K562 (cell line): Measurements from ENCODE around the gene CAGE1. TPM values are rescaled to one million over a fixed set of nuclear protein-coding genes. Genes with fewer than 3 reads are reported as not detected.

Source experiments
- ARHGAP35 ChIP-seq: fragments of 450-650 bp; IDR thresholded peaks from 2 replicates; pipeline ENCODE4 v1.6.1; 2018; ENCODE audit not compliant: partially characterized antibody
- CBX1 ChIP-seq: sonication (generic); IDR thresholded peaks from 2 replicates; pipeline ENCODE4 v1.6.1; 2016; ENCODE audit warnings: antibody characterized with exemption, low read depth, mild to moderate bottlenecking
- CXXC5 ChIP-seq: fragments of 250-450 bp; sonication (Bioruptor Pico); IDR thresholded peaks from 2 replicates; pipeline ENCODE4 v1.8.0; 2022; ENCODE audit warnings: inconsistent platforms, mild to moderate bottlenecking, moderate library complexity
- FOXK2 ChIP-seq, 2 experiments: fragments of 450-650 bp; IDR thresholded peaks in 1 of 2; conservative IDR thresholded peaks in 1 of 2; 2 replicates each; pipeline ENCODE4 v1.6.1; 2016; ENCODE audit warnings: low read depth in 2 of 2, mild to moderate bottlenecking in 1 of 2
- MECOM ChIP-seq: fragments of 250-450 bp; sonication (Bioruptor Pico); IDR thresholded peaks from 2 replicates; pipeline ENCODE4 v1.8.0; 2022; ENCODE audit warnings: inconsistent platforms
- NR2C2 ChIP-seq, 2 experiments: fragments of 200-800 bp in 1 of 2; sonication (Bioruptor generic) in 1 of 2; sonication (generic) in 1 of 2; formaldehyde crosslinking in 1 of 2; IDR thresholded peaks; 2 replicates each; pipeline versions ENCODE4 v1.6.1 to v1.8.0; 2016 to 2022; ENCODE audit warnings: mild to moderate bottlenecking in 1 of 2, missing compliant biosample characterization in 1 of 2, missing genetic modification characterization in 1 of 2, missing genetic modification reagents in 1 of 2
- polyA plus RNA-seq, 8 experiments: library from polyadenylated mRNA; depleted of rRNA in 4 of 8; stranded (reverse) in 5 of 8; unstranded in 3 of 8; fragments of >200 nt; fragmentation: Nextera tagmentation in 2 of 8; fragmentation: Illumina TruSeq in 1 of 8; extraction: Ambion mirVana in 2 of 8; extraction: Trizol in 1 of 8; gene quantifications; 2 replicates each; pipeline versions ENCODE4 v1.2.1 to v1.2.3, GENCODE V29; 2011 to 2014; ENCODE audit warnings: inconsistent platforms in 1 of 8, missing spikeins in 1 of 8
- total RNA-seq, 7 experiments: library from RNA; depleted of rRNA in 6 of 7; stranded (reverse); fragments of >200 nt in 6 of 7; fragmentation: Illumina TruSeq in 2 of 7; extraction: Trizol in 2 of 7; gene quantifications; 2 replicates each; pipeline versions ENCODE4 v1.2.1 to v1.2.3, GENCODE V29; 2011 to 2021; ENCODE audit warnings: low replicate concordance in 1 of 7
- TF ChIP-seq, protein P1 (sequence below): fragments of 250-450 bp; sonication (Bioruptor Pico); IDR thresholded peaks from 2 replicates; pipeline ENCODE4 v1.4.0; 2020
- TF ChIP-seq, protein P2 (sequence below): sonication (generic); formaldehyde crosslinking; IDR thresholded peaks from 2 replicates; pipeline ENCODE4 v1.8.0; 2022; ENCODE audit warnings: mild to moderate bottlenecking, missing genetic modification reagents
- TF ChIP-seq, protein P3 (sequence below): fragments of 250-450 bp; sonication (Bioruptor Pico); IDR thresholded peaks from 2 replicates; pipeline ENCODE4 v1.8.0; 2021; ENCODE audit warnings: moderate library complexity, mild to moderate bottlenecking, inconsistent platforms
- TF ChIP-seq, protein P4 (sequence below), 2 experiments: fragments of 450-650 bp in 1 of 2; sonication (generic) in 1 of 2; formaldehyde crosslinking in 1 of 2; IDR thresholded peaks; 2 replicates each; pipeline versions ENCODE4 v1.7.1 to v1.9.0; 2016 to 2022; ENCODE audit warnings: inconsistent platforms in 1 of 2, mild to moderate bottlenecking in 1 of 2, missing genetic modification reagents in 1 of 2
- TF ChIP-seq, protein P5 (sequence below): fragments of 450-650 bp; IDR thresholded peaks from 2 replicates; pipeline ENCODE4 v1.7.1; 2018; ENCODE audit warnings: mild to moderate bottlenecking, low read depth; ENCODE audit not compliant: partially characterized antibody

Gene CAGE1
- total and polyA plus RNA-seq, 9 of the 15 experiments (the other 6 are each of a cell fraction or from before 2014, with no cell fraction given), result 0.13 to 0.33 (median 0.18) TPM; not detected in 4

DNA sequence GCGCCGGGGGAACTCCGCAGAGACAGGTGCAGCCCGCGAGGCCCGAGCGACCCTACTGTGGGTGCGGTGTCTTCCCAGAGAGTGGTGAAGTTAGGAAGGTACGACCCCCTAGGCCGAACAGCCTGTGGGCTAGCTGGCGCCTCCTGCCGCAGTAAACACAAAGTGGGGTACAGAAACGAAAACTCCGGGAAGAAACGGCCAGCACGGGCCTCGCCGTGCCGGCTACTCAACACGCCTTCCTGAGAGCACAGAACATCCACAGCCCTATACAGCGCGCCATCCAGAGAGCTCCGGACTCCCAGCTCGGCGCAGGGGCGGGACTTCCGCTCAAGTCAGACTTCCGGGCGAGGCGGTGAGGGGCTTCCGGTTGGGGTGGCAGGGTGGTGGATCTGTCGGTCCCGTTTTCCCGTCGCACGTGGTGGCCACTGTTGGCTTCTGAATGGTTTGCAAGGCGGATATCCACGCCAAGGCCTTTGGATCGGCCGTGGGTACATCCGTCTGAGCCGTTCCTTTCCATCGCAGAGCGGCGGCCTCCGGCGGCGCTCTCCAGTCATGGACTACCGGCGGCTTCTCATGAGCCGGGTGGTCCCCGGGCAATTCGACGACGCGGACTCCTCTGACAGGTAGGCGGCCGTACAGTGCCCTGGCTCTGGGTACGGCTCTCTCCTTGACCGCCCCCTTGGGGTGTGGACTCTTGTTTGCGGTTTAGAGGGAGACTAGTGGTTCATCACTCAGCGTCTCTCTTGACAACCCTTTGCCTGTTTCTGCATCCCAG is at the start of gene CAGE1, which contains the start of gene RIOK1 (continued):
- TF ChIP-seq FOXK2 (conservative IDR thresholded peaks at IDR 0.05 in 1 of 2, IDR thresholded peaks at IDR 0.05 in 1 of 2; ENCODE audit: low read depth in 2 of 2), result peak; percentile 87 to 88
- 0 out of 2 replicates have a peak, but pooled peaks have one; percentile 74 for TF ChIP-seq CBX1
- TF ChIP-seq, protein P1, sequence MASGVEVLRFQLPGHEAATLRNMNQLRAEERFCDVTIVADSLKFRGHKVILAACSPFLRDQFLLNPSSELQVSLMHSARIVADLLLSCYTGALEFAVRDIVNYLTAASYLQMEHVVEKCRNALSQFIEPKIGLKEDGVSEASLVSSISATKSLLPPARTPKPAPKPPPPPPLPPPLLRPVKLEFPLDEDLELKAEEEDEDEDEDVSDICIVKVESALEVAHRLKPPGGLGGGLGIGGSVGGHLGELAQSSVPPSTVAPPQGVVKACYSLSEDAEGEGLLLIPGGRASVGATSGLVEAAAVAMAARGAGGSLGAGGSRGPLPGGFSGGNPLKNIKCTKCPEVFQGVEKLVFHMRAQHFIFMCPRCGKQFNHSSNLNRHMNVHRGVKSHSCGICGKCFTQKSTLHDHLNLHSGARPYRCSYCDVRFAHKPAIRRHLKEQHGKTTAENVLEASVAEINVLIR (CRISPR knock-in tag), result no peak
- 0 out of 2 replicates have a peak, but pooled peaks have one; percentile 24 for TF ChIP-seq MECOM
- TF ChIP-seq, protein P2, sequence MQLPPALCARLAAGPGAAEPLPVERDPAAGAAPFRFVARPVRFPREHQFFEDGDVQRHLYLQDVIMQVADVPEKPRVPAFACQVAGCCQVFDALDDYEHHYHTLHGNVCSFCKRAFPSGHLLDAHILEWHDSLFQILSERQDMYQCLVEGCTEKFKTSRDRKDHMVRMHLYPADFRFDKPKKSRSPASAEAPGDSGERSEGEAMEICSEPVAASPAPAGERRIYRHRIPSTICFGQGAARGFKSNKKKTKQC (CRISPR knock-in tag), result peak; percentile 25; the same call in 1 of the 2 replicates
- TF ChIP-seq, protein P3, sequence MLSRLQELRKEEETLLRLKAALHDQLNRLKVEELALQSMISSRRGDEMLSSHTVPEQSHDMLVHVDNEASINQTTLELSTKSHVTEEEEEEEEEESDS (CRISPR knock-in tag), result no peak
- no peak for TF ChIP-seq ARHGAP35
- TF ChIP-seq, protein P4, sequence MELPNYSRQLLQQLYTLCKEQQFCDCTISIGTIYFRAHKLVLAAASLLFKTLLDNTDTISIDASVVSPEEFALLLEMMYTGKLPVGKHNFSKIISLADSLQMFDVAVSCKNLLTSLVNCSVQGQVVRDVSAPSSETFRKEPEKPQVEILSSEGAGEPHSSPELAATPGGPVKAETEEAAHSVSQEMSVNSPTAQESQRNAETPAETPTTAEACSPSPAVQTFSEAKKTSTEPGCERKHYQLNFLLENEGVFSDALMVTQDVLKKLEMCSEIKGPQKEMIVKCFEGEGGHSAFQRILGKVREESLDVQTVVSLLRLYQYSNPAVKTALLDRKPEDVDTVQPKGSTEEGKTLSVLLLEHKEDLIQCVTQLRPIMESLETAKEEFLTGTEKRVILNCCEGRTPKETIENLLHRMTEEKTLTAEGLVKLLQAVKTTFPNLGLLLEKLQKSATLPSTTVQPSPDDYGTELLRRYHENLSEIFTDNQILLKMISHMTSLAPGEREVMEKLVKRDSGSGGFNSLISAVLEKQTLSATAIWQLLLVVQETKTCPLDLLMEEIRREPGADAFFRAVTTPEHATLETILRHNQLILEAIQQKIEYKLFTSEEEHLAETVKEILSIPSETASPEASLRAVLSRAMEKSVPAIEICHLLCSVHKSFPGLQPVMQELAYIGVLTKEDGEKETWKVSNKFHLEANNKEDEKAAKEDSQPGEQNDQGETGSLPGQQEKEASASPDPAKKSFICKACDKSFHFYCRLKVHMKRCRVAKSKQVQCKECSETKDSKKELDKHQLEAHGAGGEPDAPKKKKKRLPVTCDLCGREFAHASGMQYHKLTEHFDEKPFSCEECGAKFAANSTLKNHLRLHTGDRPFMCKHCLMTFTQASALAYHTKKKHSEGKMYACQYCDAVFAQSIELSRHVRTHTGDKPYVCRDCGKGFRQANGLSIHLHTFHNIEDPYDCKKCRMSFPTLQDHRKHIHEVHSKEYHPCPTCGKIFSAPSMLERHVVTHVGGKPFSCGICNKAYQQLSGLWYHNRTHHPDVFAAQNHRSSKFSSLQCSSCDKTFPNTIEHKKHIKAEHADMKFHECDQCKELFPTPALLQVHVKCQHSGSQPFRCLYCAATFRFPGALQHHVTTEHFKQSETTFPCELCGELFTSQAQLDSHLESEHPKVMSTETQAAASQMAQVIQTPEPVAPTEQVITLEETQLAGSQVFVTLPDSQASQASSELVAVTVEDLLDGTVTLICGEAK (IDR thresholded peaks at IDR 0.05), result peak; percentile 98
- TF ChIP-seq, protein P4 (CRISPR knock-in tag; IDR thresholded peaks at IDR 0.05), result no peak
- peak; percentile 75 for TF ChIP-seq CXXC5
- TF ChIP-seq NR2C2 (CRISPR knock-in tag; IDR thresholded peaks at IDR 0.05), result peak; percentile 21; the same call in 1 of the 2 replicates
- TF ChIP-seq NR2C2 (tag; IDR thresholded peaks at IDR 0.05), result peak; percentile 43; the same call in 1 of the 2 replicates
- TF ChIP-seq, protein P5, sequence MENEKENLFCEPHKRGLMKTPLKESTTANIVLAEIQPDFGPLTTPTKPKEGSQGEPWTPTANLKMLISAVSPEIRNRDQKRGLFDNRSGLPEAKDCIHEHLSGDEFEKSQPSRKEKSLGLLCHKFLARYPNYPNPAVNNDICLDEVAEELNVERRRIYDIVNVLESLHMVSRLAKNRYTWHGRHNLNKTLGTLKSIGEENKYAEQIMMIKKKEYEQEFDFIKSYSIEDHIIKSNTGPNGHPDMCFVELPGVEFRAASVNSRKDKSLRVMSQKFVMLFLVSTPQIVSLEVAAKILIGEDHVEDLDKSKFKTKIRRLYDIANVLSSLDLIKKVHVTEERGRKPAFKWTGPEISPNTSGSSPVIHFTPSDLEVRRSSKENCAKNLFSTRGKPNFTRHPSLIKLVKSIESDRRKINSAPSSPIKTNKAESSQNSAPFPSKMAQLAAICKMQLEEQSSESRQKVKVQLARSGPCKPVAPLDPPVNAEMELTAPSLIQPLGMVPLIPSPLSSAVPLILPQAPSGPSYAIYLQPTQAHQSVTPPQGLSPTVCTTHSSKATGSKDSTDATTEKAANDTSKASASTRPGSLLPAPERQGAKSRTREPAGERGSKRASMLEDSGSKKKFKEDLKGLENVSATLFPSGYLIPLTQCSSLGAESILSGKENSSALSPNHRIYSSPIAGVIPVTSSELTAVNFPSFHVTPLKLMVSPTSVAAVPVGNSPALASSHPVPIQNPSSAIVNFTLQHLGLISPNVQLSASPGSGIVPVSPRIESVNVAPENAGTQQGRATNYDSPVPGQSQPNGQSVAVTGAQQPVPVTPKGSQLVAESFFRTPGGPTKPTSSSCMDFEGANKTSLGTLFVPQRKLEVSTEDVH, result peak; percentile 90
